BLaER1 treated with 17β-estradiol and CSF1 and Interleukin-3, amounts not matched to agents 10 nM and 100 nM (cell line): ENCODE measurements around the gene PRRG4.

Source experiments
- H3K27ac ChIP-seq, 11 experiments: shearing (Covaris generic); formaldehyde crosslinking; 2 replicates each; pipeline ENCODE4 v1.8.1; 2022
- H3K27me3 ChIP-seq, 11 experiments: shearing (Covaris generic); formaldehyde crosslinking; 2 replicates each; pipeline ENCODE4 v1.8.1; 2022
- H3K36me3 ChIP-seq, 11 experiments: shearing (Covaris generic); formaldehyde crosslinking; 2 replicates each; pipeline ENCODE4 v1.8.1; 2022
- H3K4me1 ChIP-seq, 10 experiments: shearing (Covaris generic); formaldehyde crosslinking; 2 replicates each; pipeline ENCODE4 v1.8.1; 2022
- H3K4me2 ChIP-seq, 11 experiments: shearing (Covaris generic); formaldehyde crosslinking; 2 replicates each; pipeline ENCODE4 v1.8.1; 2022
- H3K4me3 ChIP-seq, 10 experiments: shearing (Covaris generic); formaldehyde crosslinking; 2 replicates each; pipeline ENCODE4 v1.8.1; 2022
- H3K9ac ChIP-seq, 11 experiments: shearing (Covaris generic); formaldehyde crosslinking; 2 replicates each; pipeline ENCODE4 v1.8.1; 2022
- H3K9me3 ChIP-seq, 11 experiments: shearing (Covaris generic); formaldehyde crosslinking; replicated peaks in 1 of 11; 2 replicates each; pipeline ENCODE4 v1.8.1; 2022
- H4K20me1 ChIP-seq, 11 experiments: shearing (Covaris generic); formaldehyde crosslinking; 2 replicates each; pipeline ENCODE4 v1.8.1; 2022
- Cebpa-rat ChIP-seq, 11 experiments: shearing (Covaris generic); IDR thresholded peaks; 2 replicates each; pipeline ENCODE4 v1.8.1; 2022

Gene PRRG4

GRCh38 chr11:32893343-32894148, 63.8 kb downstream of the PRRG4 start:
- Histone ChIP-seq H3K4me3 (peak overlapping the region; percentile 72 to 97 (median 89)), H3K4me1 (peaks cover 21 to 36% (median 32%) of the 10 kb centered on the region in 10 experiments), H3K9me3 (peaks cover under 1 to 5% (median under 1%) of the 10 kb centered on the region in 11 experiments; a peak in 13 of 22 replicates), H3K36me3 (peaks cover 0 to 29% (median 13%) of the 10 kb centered on the region in 11 experiments; a peak in 17 of 22 replicates), H4K20me1 (peaks cover 5 to 38% (median 28%) of the 10 kb centered on the region in 11 experiments; a peak in 19 of 22 replicates), H3K27me3 (no peaks in the 10 kb centered on the region), H3K9ac (peak overlapping the region; percentile 83 to 99 (median 97)), H3K4me2 (peak overlapping the region; percentile 71 to 92 (median 85)), H3K27ac (peak overlapping the region; percentile 68 to 99 (median 97))
- TF ChIP-seq Cebpa-rat (IDR thresholded peaks at IDR 0.05) = no peak

- Histone ChIP-seq H3K9ac (peak overlapping the region; percentile 83 to 99 (median 97)), H3K36me3 (peaks cover 3 to 37% (median 20%) of the 10 kb centered on the region in 11 experiments; a peak in 18 of 22 replicates), H4K20me1 (peaks cover 9 to 44% (median 36%) of the 10 kb centered on the region in 11 experiments; a peak in 19 of 22 replicates), H3K4me2 (peak overlapping the region; percentile 71 to 92 (median 85)), H3K27ac (peak overlapping the region; percentile 29 to 99 (median 97); a peak in 21 of 22 replicates), H3K27me3 (no peaks in the 10 kb centered on the region), H3K9me3 (no peaks in the 10 kb centered on the region; a peak in 1 of 22 replicates), H3K4me1 (peaks cover 21 to 43% (median 33%) of the 10 kb centered on the region in 10 experiments), H3K4me3 (peak overlapping the region; percentile 72 to 97 (median 89))
- TF ChIP-seq Cebpa-rat (IDR thresholded peaks at IDR 0.05) = no peak
Observed at GRCh38 chr11:32894149-32894827, 64.6 kb downstream of the PRRG4 start.

GRCh38 chr11:32894921-32895320, 65.2 kb downstream of the PRRG4 start:
- Histone ChIP-seq H3K4me1 (peaks cover 21 to 49% (median 34%) of the 10 kb centered on the region in 10 experiments), H3K9me3 (no peaks in the 10 kb centered on the region; a peak in 1 of 22 replicates), H3K36me3 (peaks cover 3 to 43% (median 27%) of the 10 kb centered on the region in 11 experiments; a peak in 19 of 22 replicates), H4K20me1 (peaks cover 15 to 51% (median 40%) of the 10 kb centered on the region in 11 experiments; a peak in 20 of 22 replicates), H3K4me2 (peak overlapping the region; percentile 71 to 92 (median 85)), H3K27me3 (no peaks in the 10 kb centered on the region), H3K4me3 (peak overlapping the region; percentile 72 to 97 (median 89)), H3K9ac (peak overlapping the region; percentile 83 to 99 (median 97)), H3K27ac (peak overlapping the region; percentile 29 to 99 (median 97); a peak in 21 of 22 replicates)
- no peak for TF ChIP-seq Cebpa-rat (IDR thresholded peaks at IDR 0.05)

GRCh38 chr11:32895471-32895870, 65.7 kb downstream of the PRRG4 start:
- peak overlapping the region in 5 of 11 experiments; percentile 97 to 99 (median 99); a peak in 3 of 22 replicates for H3K27ac ChIP-seq
- H3K4me3 ChIP-seq = peak overlapping the region in 7 of 10 experiments; percentile 75 to 97 (median 89); a peak in 8 of 20 replicates
- H4K20me1 ChIP-seq = peaks cover 20 to 56% (median 45%) of the 10 kb centered on the region in 11 experiments; a peak in 20 of 22 replicates
- H3K9ac ChIP-seq = peak overlapping the region in 9 of 11 experiments; percentile 94 to 99 (median 97); a peak in 12 of 22 replicates
- peak overlapping the region; percentile 71 to 92 (median 85); a peak in 21 of 22 replicates for H3K4me2 ChIP-seq
- no peaks in the 10 kb centered on the region for H3K9me3 ChIP-seq
- no peaks in the 10 kb centered on the region for H3K27me3 ChIP-seq
- peaks cover 3 to 49% (median 32%) of the 10 kb centered on the region in 11 experiments; a peak in 19 of 22 replicates for H3K36me3 ChIP-seq
- H3K4me1 ChIP-seq = peaks cover 21 to 55% (median 34%) of the 10 kb centered on the region in 10 experiments
- no peak for TF ChIP-seq Cebpa-rat (IDR thresholded peaks at IDR 0.05)

GRCh38 chr11:32897103-32897502, 67.4 kb downstream of the PRRG4 start:
- H4K20me1 ChIP-seq = peaks cover 37 to 72% (median 62%) of the 10 kb centered on the region in 11 experiments; a peak in 21 of 22 replicates
- no peaks in the 10 kb centered on the region for H3K9me3 ChIP-seq
- no peak overlapping the region for H3K4me3 ChIP-seq
- H3K27ac ChIP-seq = no peak overlapping the region
- H3K4me1 ChIP-seq = peaks cover 20 to 62% (median 28%) of the 10 kb centered on the region in 10 experiments
- no peak overlapping the region for H3K4me2 ChIP-seq
- peaks cover 3 to 64% (median 44%) of the 10 kb centered on the region in 11 experiments; a peak in 20 of 22 replicates for H3K36me3 ChIP-seq
- H3K27me3 ChIP-seq = no peaks in the 10 kb centered on the region
- no peak overlapping the region for H3K9ac ChIP-seq
- TF ChIP-seq Cebpa-rat (IDR thresholded peaks at IDR 0.05) = no peak

GRCh38 chr11:32899438-32899837, 69.7 kb downstream of the PRRG4 start:
- TF ChIP-seq Cebpa-rat (IDR thresholded peaks at IDR 0.05) = no peak
- peaks cover 20 to 70% (median 28%) of the 10 kb centered on the region in 10 experiments for H3K4me1 ChIP-seq
- peaks cover 3 to 87% (median 59%) of the 10 kb centered on the region in 11 experiments; a peak in 20 of 22 replicates for H3K36me3 ChIP-seq
- H4K20me1 ChIP-seq = peaks cover 52 to 96% (median 85%) of the 10 kb centered on the region in 11 experiments; a peak in 21 of 22 replicates
- H3K27ac ChIP-seq = no peak overlapping the region
- H3K4me3 ChIP-seq = no peak overlapping the region
- no peaks in the 10 kb centered on the region for H3K9me3 ChIP-seq
- H3K4me2 ChIP-seq = peak overlapping the region in 2 of 11 experiments; percentile 51 to 68; a peak in 4 of 22 replicates
- H3K27me3 ChIP-seq = no peaks in the 10 kb centered on the region
- 0 out of 22 replicates have a peak overlapping the region, but pooled peaks of 1 of the 11 experiments have one; percentile 23 for H3K9ac ChIP-seq

GRCh38 chr11:32902089-32902665, 72.5 kb downstream of the PRRG4 start:
- Histone ChIP-seq H3K27me3 (no peaks in the 10 kb centered on the region), H3K4me3 (no peak overlapping the region; a peak in 1 of 20 replicates), H3K27ac (no peak overlapping the region), H3K36me3 (peaks cover 3 to 91% (median 70%) of the 10 kb centered on the region in 11 experiments; a peak in 20 of 22 replicates), H3K9me3 (peaks cover 0 to 7% (median 5%) of the 10 kb centered on the region in 11 experiments; a peak in 5 of 22 replicates), H3K4me1 (peaks cover 0 to 50% (median 13%) of the 10 kb centered on the region in 10 experiments; a peak in 16 of 20 replicates), H3K9ac (no peak overlapping the region), H4K20me1 (peaks cover 56 to 91% (median 83%) of the 10 kb centered on the region in 11 experiments; a peak in 21 of 22 replicates), H3K4me2 (peak overlapping the region in 9 of 11 experiments; percentile 24 to 77 (median 63); a peak in 17 of 22 replicates)
- no peak for TF ChIP-seq Cebpa-rat (IDR thresholded peaks at IDR 0.05)
